ENCODE measurements around the gene NUP160. TPM values are rescaled to one million over a fixed set of nuclear protein-coding genes. Genes with fewer than 3 reads are reported as not detected.
"Not testable (repeated sequence)": the region's sequence is repeated elsewhere in the genome, so short reads cannot be mapped to it uniquely, and the experiment has no call there.

NUP160 gene, protein sequence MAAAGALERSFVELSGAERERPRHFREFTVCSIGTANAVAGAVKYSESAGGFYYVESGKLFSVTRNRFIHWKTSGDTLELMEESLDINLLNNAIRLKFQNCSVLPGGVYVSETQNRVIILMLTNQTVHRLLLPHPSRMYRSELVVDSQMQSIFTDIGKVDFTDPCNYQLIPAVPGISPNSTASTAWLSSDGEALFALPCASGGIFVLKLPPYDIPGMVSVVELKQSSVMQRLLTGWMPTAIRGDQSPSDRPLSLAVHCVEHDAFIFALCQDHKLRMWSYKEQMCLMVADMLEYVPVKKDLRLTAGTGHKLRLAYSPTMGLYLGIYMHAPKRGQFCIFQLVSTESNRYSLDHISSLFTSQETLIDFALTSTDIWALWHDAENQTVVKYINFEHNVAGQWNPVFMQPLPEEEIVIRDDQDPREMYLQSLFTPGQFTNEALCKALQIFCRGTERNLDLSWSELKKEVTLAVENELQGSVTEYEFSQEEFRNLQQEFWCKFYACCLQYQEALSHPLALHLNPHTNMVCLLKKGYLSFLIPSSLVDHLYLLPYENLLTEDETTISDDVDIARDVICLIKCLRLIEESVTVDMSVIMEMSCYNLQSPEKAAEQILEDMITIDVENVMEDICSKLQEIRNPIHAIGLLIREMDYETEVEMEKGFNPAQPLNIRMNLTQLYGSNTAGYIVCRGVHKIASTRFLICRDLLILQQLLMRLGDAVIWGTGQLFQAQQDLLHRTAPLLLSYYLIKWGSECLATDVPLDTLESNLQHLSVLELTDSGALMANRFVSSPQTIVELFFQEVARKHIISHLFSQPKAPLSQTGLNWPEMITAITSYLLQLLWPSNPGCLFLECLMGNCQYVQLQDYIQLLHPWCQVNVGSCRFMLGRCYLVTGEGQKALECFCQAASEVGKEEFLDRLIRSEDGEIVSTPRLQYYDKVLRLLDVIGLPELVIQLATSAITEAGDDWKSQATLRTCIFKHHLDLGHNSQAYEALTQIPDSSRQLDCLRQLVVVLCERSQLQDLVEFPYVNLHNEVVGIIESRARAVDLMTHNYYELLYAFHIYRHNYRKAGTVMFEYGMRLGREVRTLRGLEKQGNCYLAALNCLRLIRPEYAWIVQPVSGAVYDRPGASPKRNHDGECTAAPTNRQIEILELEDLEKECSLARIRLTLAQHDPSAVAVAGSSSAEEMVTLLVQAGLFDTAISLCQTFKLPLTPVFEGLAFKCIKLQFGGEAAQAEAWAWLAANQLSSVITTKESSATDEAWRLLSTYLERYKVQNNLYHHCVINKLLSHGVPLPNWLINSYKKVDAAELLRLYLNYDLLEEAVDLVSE (N-terminal part only)
- total RNA-seq, result 91.9 and 98.6 TPM in 2 replicates

DNA sequence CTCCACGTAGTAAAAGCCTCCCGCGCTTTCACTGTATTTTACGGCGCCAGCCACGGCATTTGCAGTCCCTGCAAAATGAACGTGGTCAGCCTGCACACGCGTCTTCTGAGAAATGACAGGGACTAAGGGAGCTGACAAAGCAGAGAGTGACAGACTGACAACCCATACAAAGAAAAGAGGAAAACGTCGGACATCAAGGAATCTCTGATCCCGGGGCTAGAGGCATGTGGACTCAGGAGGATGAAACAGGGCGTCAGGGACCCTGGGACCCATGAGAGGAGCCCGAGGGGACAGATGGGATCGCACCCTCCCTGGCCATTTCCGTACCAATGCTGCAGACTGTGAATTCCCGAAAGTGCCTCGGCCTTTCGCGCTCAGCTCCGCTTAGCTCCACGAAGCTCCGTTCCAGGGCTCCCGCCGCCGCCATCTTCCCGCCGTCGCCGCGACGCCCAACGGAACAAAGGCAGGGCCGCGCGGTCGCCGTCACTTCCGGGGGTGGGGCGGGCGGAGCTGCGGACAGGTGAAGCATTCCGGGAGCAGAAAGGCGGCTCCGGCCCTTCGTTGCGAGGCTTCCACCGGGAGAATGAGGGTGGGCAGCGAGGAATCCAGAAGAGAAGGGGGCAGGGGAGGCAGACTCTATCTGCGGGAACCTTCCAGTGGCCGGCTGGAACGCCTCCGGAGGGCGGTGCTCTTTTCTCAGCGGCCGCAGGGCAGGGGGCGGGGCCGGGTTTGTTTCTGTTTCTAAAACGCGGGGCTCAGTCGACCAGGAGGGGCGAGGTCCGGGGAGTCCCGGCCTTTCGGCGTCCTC is at the start of gene NUP160:
NUP160 (minus strand) TSS at position 459 of the 808 bp plus-strand sequence; CDS start at position 427, 32 bp downstream.
- Mint-ChIP-seq H3K36me3 (ENCODE audit: low read depth) (peaks cover 18% of the 10 kb centered on the region), H3K4me3 (peak within 1 kb of the TSS; percentile 98), H3K4me1 (ENCODE audit: low read depth) (peaks cover 47% of the 10 kb centered on the region), H3K27me3 (ENCODE audit: insufficient read depth) (no peaks in the 10 kb centered on the region), H3K9me3 (no peaks in the 10 kb centered on the region), H3K27ac (peak within 1 kb of the TSS; percentile 100)
- intact Hi-C loops (cut with micrococcal nuclease), result loop anchor here (1.0 to 5.0 kb wide), 11 partner anchors 15 to 631 kb away; partner anchors contain the start of genes AGBL2, FNBP4, MTCH2 and SLC39A13
- DNase-seq (ENCODE audit: low spot score), result peak; percentile 86

DNA sequence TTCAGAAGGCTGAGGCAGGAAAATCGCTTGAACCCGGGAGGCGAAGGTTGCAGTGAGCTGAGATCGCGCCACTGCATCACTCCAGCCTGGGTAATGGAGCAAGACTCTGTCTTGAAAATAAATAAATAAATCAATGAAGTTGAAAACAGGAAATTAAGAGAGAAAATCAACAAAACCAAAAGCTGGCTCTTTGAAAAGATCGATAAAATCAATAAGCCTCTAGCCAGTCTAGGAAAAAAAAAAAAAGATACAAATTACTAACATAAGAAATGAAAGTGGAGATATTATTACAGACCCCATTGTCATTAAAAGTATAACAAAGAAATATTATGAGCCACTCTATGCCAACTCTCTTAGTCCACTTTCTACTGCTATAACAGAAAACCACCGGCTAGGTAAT is 48.0 kb upstream of the NUP160 start:
- Mint-ChIP-seq H3K4me1 (ENCODE audit: low read depth) (peaks cover 7% of the 10 kb centered on the region), H3K27me3 (ENCODE audit: insufficient read depth) (peaks cover 7% of the 10 kb centered on the region), H3K36me3 (ENCODE audit: low read depth) (no peaks in the 10 kb centered on the region), H3K4me3 (no peak overlapping the region), H3K27ac (no peak overlapping the region), H3K9me3 (no peaks in the 10 kb centered on the region)
- DNase-seq (ENCODE audit: low spot score), result no peak
- intact Hi-C loops (cut with micrococcal nuclease), result no loop called here

DNA sequence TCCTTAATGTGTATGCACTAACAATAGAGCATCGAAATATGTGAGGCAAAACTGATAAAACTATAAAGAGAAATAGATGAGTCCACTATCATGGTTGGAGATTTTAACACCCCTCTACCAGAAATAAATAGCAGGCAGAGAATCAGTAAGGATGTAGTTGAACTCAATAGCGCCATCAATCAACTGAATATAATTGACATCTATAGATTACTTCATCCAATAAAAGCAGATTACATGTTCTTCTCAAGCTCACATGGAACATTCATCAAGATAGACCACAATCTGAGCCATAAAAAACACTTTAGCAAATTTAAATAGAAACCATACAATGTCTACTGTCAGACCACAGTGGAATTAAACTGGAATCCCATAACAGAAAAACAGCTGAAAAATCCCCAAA is 46.9 kb upstream of the NUP160 start:
- intact Hi-C loops (cut with micrococcal nuclease), result no loop called here
- Mint-ChIP-seq H3K4me1 (ENCODE audit: low read depth) (peaks cover 6% of the 10 kb centered on the region), H3K9me3 (no peaks in the 10 kb centered on the region), H3K27me3 (ENCODE audit: insufficient read depth) (peaks cover 7% of the 10 kb centered on the region), H3K27ac (no peak overlapping the region), H3K4me3 (no peak overlapping the region), H3K36me3 (ENCODE audit: low read depth) (peaks cover 1% of the 10 kb centered on the region)
- no peak for DNase-seq (ENCODE audit: low spot score)

DNA sequence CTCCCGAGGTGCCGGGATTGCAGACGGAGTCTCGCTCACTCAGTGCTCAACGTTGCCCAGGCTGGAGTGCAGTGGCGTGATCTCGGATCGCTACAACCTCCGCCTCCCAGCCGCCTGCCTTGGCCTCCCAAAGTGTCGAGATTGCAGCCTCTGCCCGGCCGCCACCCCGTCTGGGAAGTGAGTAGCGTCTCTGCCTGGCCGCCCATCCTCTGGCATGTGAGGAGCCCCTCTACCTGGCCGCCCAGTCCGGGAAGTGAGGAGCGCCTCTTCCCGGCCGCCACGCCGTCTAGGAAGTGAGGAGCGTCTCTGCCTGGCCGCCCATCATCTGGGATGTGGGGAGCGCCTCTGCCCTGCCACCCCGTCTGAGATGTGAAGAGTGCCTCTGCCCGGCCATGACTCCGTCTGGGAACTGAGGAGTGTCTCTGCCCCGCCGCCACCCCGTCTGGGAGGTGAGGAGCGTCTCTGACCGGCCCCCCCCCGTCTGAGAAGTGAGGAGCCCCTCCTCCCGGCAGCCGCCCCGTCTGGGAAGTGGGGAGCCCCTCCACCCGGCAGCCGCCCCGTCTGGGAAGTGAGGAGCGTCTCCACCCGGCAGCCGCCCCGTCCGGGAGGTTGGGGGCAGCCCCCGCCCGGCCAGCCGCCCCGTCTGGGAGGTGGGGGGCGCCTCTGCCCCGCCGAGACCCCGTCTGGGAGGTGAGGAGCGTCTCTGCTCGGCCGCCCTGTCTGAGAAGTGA is 44.6 kb upstream of the NUP160 start:
- intact Hi-C loops (cut with micrococcal nuclease); H3K9me3 Mint-ChIP-seq; H3K4me3 Mint-ChIP-seq; DNase-seq (ENCODE audit: low spot score); H3K27me3 Mint-ChIP-seq (ENCODE audit: insufficient read depth); H3K27ac Mint-ChIP-seq; H3K36me3 Mint-ChIP-seq (ENCODE audit: low read depth): not testable (repeated sequence)
- peaks cover 21% of the 10 kb centered on the region for H3K4me1 Mint-ChIP-seq (ENCODE audit: low read depth)

DNA sequence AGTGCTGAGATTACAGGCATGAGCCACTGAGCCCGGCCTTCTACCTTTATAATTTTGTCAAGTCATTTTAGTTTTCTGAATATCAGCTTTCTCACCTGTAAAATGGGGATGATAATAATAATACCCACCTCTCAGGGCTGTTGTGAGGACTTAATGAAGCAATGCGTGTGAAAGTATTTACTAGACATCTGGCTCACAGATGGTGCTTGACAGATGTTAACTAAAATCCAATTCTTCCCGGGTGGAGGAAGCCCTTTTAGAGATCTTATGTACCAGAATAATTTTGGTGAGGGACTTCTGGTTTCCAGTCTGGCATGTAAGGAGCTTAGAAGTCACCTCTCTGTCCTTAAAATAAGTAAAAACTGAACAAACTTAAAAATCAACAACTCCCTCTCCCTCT is 43.7 kb upstream of the NUP160 start:
- intact Hi-C loops (cut with micrococcal nuclease), result no loop called here
- no peak for DNase-seq (ENCODE audit: low spot score)
- H3K27ac Mint-ChIP-seq, result no peak overlapping the region
- peaks cover 26% of the 10 kb centered on the region for H3K4me1 Mint-ChIP-seq (ENCODE audit: low read depth)
- peaks cover 4% of the 10 kb centered on the region for H3K27me3 Mint-ChIP-seq (ENCODE audit: insufficient read depth)
- no peaks in the 10 kb centered on the region for H3K9me3 Mint-ChIP-seq
- H3K36me3 Mint-ChIP-seq (ENCODE audit: low read depth), result peaks cover 1% of the 10 kb centered on the region
- no peak overlapping the region for H3K4me3 Mint-ChIP-seq

DNA sequence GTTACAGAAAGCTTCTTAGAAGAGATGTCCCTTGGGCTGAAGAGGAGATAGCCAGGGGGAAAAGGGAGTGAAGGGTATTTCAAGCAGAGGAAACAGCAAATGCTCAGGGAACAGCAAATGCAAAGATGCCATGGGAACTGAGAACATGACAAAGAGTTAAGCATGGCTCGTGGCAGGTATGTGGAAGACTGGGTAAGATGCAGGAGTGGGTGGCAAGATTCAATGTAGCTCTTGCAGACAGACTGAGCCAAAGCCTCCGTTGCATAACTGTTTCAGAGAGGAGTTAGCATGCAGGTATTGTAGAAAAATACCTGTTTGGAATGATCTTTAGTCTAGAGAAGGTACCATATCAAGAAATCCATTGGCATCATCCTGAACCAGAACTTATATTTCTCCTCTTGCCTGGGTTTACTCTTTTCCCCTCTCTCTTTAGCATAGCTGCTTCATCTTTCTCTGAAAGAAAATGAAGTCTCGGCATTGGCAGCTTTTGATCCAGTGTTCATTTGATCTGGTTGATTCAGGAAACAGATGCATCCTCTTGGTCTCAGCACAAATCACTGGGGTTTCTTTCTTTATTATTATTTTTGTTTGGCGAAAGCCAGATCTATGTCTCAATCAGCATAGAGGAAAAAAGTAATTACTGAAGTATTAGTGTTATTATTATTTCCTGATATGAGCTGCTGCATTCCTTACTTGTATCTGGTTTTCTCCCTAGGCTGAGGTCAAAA is 41.7 kb upstream of the NUP160 start:
- Mint-ChIP-seq H3K36me3 (ENCODE audit: low read depth) (peaks cover 1% of the 10 kb centered on the region), H3K9me3 (no peaks in the 10 kb centered on the region), H3K4me1 (ENCODE audit: low read depth) (peaks cover 38% of the 10 kb centered on the region), H3K27ac (no peak overlapping the region), H3K4me3 (no peak overlapping the region), H3K27me3 (ENCODE audit: insufficient read depth) (peaks cover 2% of the 10 kb centered on the region)
- intact Hi-C loops (cut with micrococcal nuclease), result no loop called here
- DNase-seq (ENCODE audit: low spot score), result no peak

DNA sequence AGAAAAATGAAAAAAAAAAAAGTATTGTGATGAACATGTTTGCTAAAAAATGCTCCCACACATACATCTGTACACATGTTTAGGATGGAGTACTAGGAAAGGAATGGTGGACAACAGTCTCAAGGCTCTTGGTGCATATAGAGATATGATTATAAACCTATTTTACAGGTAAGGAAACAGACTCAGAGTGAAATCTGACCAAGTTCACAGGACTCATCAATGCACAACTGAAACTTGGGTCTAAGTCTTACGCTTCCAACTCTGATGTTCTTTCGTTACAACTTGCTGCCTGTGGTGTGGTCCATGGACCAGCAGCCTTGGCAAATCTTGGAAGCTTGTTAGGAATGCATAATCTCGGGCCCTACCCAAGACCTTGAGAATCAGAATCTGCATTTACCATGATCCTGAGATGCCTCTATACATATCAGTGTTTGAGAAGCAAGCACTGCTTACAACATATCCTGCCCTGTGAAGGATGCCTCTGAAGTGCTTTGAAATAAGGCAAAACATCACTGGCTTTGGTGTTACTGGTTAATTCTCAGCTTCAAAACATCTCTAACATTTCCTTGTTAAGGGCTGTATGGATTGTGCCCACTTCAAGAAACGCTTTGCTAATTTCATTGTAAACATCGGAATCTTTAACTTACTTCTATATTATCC is 39.9 kb upstream of the NUP160 start:
- Mint-ChIP-seq H3K27me3 (ENCODE audit: insufficient read depth) (no peaks in the 10 kb centered on the region), H3K4me3 (no peak overlapping the region), H3K27ac (no peak overlapping the region), H3K4me1 (ENCODE audit: low read depth) (peaks cover 38% of the 10 kb centered on the region), H3K36me3 (ENCODE audit: low read depth) (peaks cover 1% of the 10 kb centered on the region), H3K9me3 (no peaks in the 10 kb centered on the region)
- no peak for DNase-seq (ENCODE audit: low spot score)
- intact Hi-C loops (cut with micrococcal nuclease), result no loop called here

DNA sequence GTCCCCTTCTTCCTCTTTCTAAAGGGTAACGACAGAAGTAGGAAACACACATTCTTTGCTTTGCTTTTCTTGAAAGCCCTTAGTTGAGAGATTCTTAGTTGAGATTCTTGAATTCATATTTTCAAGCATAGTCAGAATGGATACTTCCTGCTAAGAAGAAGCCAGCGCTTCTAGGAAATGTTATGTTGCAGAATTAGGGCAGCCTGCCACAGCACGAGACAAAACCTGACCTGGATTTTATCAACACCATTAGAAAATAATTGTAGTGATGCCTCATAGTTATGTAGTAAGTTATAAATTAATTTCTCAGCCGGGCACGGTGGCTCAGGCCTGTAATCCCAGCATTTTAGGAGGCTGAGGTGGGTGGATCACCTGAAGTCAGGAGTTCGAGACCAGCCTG is 37.9 kb upstream of the NUP160 start:
- Mint-ChIP-seq H3K4me1 (ENCODE audit: low read depth) (peaks cover 38% of the 10 kb centered on the region), H3K27ac (peak overlapping the region; percentile 72), H3K27me3 (ENCODE audit: insufficient read depth) (no peaks in the 10 kb centered on the region), H3K4me3 (peak overlapping the region; percentile 56), H3K9me3 (no peaks in the 10 kb centered on the region), H3K36me3 (ENCODE audit: low read depth) (peaks cover 1% of the 10 kb centered on the region)
- DNase-seq (ENCODE audit: low spot score), result no peak
- intact Hi-C loops (cut with micrococcal nuclease), result no loop called here

DNA sequence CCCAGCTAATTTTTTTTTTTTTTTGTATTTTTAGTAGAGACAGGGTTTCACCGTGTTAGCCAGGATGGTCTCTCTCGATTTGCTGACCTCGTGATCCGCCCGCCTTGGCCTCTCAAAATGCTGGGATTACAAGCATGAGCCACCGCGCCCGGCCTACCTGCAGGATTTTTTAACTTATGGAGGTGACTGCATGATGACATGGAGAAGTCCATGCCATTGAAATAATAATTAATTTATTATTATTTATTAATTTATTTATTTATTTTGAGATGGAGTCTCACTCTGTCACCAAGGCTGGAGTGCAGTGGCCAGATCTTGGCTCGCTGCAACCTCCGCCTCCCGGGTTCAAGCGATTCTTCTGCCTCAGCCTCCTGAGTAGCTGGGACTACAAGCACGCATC is 34.3 kb upstream of the NUP160 start:
- DNase-seq (ENCODE audit: low spot score); H3K36me3 Mint-ChIP-seq (ENCODE audit: low read depth); H3K27me3 Mint-ChIP-seq (ENCODE audit: insufficient read depth); intact Hi-C loops (cut with micrococcal nuclease); H3K27ac Mint-ChIP-seq; H3K4me3 Mint-ChIP-seq; H3K9me3 Mint-ChIP-seq: not testable (repeated sequence)
- H3K4me1 Mint-ChIP-seq (ENCODE audit: low read depth), result peaks cover 16% of the 10 kb centered on the region

DNA sequence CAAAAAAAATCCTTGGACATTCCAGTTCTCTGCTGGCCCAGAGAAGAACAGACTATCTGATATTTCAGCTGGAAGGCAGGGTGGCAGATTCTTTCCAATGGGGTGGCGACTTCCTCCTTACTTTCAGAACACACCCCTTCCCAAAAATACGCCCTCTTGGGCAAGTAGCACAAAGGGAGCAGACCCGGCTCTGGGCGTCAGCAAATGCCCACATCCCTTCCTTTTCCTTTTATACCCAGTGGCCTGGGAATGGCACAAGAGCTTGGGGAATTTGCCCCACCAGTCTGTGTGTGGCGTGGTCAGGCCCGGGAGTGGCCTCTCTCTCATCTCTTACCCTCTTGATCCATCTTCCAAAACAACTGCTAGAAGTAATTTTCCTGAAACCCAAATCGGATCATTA is 33.0 kb upstream of the NUP160 start:
- peaks cover 10% of the 10 kb centered on the region for H3K4me1 Mint-ChIP-seq (ENCODE audit: low read depth)
- no peak for DNase-seq (ENCODE audit: low spot score)
- peaks cover 14% of the 10 kb centered on the region for H3K9me3 Mint-ChIP-seq
- peaks cover 2% of the 10 kb centered on the region for H3K36me3 Mint-ChIP-seq (ENCODE audit: low read depth)
- H3K4me3 Mint-ChIP-seq, result no peak overlapping the region
- H3K27ac Mint-ChIP-seq, result no peak overlapping the region
- H3K27me3 Mint-ChIP-seq (ENCODE audit: insufficient read depth), result no peaks in the 10 kb centered on the region
- intact Hi-C loops (cut with micrococcal nuclease), result no loop called here
